Central memory CD8-positive, alpha-beta T cell (primary cell): ENCODE measurements around the gene CPB2.

Experiments
- ATAC-seq: fragments of 150-1000 bp; cut with Tn5 transposase; replicated peaks from 2 replicates; pipeline ENCODE4 v1.10.0; 2022; ENCODE audit warnings: mild to moderate bottlenecking, moderate FRiP score, moderate number of reproducible peaks; ENCODE audit not compliant: poor library complexity, severe bottlenecking; ENCODE audit errors: extremely low read depth
- DNase-seq, 2 donors: peaks; one replicate each; pipeline ENCODE4 v3.0.0; 2021; ENCODE audit warnings: low spot score in 2 of 2
- H3K27ac Mint-ChIP-seq: one replicate; pipeline ENCODE4 v1.8.0; 2022; ENCODE audit warnings: low read depth, mild to moderate bottlenecking, moderate library complexity, mixed read lengths
- H3K27me3 Mint-ChIP-seq: one replicate; pipeline ENCODE4 v1.8.0; 2022; ENCODE audit warnings: mixed read lengths
- H3K36me3 Mint-ChIP-seq: one replicate; pipeline ENCODE4 v1.8.0; 2022; ENCODE audit warnings: mild to moderate bottlenecking, moderate library complexity, mixed read lengths; ENCODE audit not compliant: insufficient read depth
- H3K4me1 Mint-ChIP-seq: one replicate; pipeline ENCODE4 v1.8.0; 2022; ENCODE audit warnings: mixed read lengths
- H3K4me3 Mint-ChIP-seq: one replicate; pipeline ENCODE4 v1.8.0; 2022; ENCODE audit warnings: mild to moderate bottlenecking, moderate library complexity, mixed read lengths
- H3K9me3 Mint-ChIP-seq: one replicate; pipeline ENCODE4 v1.8.0; 2022; ENCODE audit warnings: mixed read lengths

CPB2 gene

DNA sequence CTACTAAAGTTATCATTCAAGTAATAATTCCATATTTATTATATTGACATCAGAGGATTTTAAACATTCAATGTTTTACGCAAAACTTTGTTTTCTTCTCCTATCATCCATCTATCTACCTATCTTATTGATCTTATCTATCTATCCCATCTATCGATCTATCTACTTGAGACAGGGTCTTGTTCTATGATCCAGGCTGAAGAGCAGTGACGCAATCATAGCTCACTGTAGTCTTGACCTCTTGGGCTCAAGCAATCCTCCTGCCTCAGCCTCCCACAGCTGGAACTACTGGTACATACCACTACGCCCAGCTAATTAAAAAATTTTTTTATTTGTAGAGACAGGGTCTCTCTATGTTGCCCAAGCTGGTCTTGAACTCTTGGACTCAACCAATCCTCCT is 79.7 kb downstream of the CPB2 start:
- Mint-ChIP-seq H3K27me3 (no peaks in the 10 kb centered on the region), H3K4me1 (peaks cover 38% of the 10 kb centered on the region), H3K4me3 (no peak overlapping the region), H3K27ac (no peak overlapping the region), H3K9me3 (no peaks in the 10 kb centered on the region), H3K36me3 (peaks cover 15% of the 10 kb centered on the region)
- ATAC-seq (no peak), DNase-seq (no peak)

DNA sequence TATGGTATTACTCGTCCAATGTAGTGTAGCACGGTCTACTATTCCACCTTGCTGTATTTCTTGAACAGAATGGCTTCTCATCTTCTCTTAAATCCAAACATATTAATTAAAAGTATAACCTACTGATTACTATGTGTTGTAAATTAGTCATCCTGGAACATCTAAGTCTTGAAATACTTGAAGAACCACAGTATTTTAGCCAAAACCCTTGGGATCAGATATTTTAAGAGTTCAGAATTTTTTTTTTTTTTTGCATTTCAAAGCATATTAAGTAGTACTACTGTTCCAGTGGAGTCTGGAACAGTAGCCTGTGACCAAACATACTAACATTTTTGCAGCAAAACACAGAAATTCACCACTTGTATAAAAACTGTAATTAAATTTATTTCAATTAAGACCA is 82.4 kb downstream of the CPB2 start:
- no peak overlapping the region for H3K27ac Mint-ChIP-seq
- no peak overlapping the region for H3K4me3 Mint-ChIP-seq
- H3K27me3 Mint-ChIP-seq = no peaks in the 10 kb centered on the region
- peaks cover 20% of the 10 kb centered on the region for H3K36me3 Mint-ChIP-seq
- no peaks in the 10 kb centered on the region for H3K9me3 Mint-ChIP-seq
- DNase-seq = no peak
- peaks cover 24% of the 10 kb centered on the region for H3K4me1 Mint-ChIP-seq
- ATAC-seq = no peak

DNA sequence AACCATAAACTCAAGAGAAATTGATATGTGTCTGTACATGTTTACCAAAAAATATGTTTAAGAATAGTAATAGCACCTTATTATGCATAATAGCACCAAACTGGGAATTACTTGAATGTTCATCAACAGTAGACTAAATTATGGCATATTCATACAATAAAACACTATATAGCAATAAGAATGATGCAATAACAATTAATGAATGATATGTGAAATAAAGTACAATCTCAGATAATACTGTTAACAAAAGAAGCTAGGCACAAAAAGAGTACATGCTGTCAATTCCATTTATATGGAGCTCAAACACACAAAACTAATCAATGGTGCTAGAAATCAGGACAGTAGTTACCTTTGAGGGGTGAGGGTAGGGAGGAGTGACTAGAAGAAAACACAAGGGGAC is 88.6 kb downstream of the CPB2 start:
- ATAC-seq = no peak
- no peaks in the 10 kb centered on the region for H3K27me3 Mint-ChIP-seq
- peaks cover 11% of the 10 kb centered on the region for H3K4me1 Mint-ChIP-seq
- H3K27ac Mint-ChIP-seq = no peak overlapping the region
- H3K36me3 Mint-ChIP-seq = peaks cover 37% of the 10 kb centered on the region
- H3K9me3 Mint-ChIP-seq = no peaks in the 10 kb centered on the region
- H3K4me3 Mint-ChIP-seq = no peak overlapping the region
- no peak for DNase-seq

DNA sequence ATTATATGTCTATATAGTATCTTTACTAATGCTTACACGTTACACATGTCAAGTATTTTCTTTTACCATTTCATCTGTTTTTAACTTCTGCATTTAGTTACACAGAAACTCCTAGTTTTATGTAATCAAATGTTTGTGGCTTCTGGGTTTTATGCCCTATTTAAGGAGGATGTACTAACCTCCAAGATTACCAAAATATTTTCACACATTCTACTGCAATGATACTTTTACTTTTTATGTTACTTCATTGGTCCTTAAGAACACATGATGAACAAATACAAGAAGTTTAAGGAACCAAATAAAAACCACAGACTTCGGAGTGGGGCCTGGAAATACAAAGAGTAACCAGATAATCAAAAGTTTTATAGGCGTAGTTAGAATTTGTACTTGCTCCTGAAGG is 89.5 kb downstream of the CPB2 start:
- H3K27me3 Mint-ChIP-seq = no peaks in the 10 kb centered on the region
- ATAC-seq = no peak
- peaks cover 40% of the 10 kb centered on the region for H3K36me3 Mint-ChIP-seq
- H3K9me3 Mint-ChIP-seq = no peaks in the 10 kb centered on the region
- no peak for DNase-seq
- peak overlapping the region; percentile 5 for H3K27ac Mint-ChIP-seq
- no peak overlapping the region for H3K4me3 Mint-ChIP-seq
- H3K4me1 Mint-ChIP-seq = peaks cover 11% of the 10 kb centered on the region

DNA sequence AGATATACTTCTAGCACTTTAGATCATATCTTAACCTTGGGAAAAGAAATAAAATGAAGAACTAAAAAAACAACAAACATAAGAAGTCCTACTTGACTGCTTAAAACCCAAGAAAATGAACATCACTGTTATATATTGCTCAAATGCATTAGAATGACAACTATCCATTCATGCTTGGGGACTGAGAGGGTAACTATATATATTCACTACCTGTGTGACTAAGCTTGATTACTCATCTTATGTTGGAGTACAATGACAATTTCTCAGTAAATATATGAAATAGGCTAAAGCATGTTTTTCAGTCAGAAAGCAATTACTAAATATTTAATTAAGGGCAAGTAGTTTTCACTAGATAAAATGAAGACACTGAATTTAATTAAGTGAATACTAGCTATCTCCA is 92.4 kb downstream of the CPB2 start:
- H3K4me1 Mint-ChIP-seq = peaks cover 11% of the 10 kb centered on the region
- H3K4me3 Mint-ChIP-seq = no peak overlapping the region
- H3K27me3 Mint-ChIP-seq = no peaks in the 10 kb centered on the region
- H3K9me3 Mint-ChIP-seq = no peaks in the 10 kb centered on the region
- H3K36me3 Mint-ChIP-seq = peaks cover 50% of the 10 kb centered on the region
- ATAC-seq (no peak), DNase-seq (no peak)
- no peak overlapping the region for H3K27ac Mint-ChIP-seq

DNA sequence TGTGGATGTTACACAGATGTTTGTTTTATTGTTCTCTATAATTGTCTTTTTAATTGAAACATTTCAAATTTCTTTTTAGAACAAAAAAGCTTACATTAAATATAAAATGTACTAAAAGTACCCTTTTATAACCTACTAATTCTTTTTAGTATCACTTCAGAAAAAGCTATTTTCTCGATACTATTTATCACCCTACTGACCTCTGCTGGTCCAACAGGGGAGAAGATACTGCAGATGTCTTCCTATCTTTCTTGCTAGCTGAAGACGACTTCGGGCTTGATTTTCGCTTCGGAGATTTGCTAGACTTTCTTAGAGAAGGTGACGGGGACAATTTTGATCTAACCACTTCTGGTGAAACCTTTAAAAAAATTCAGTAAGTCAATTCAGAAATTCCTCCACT is 94.7 kb downstream of the CPB2 start:
- H3K9me3 Mint-ChIP-seq = no peaks in the 10 kb centered on the region
- ATAC-seq = no peak

DNA sequence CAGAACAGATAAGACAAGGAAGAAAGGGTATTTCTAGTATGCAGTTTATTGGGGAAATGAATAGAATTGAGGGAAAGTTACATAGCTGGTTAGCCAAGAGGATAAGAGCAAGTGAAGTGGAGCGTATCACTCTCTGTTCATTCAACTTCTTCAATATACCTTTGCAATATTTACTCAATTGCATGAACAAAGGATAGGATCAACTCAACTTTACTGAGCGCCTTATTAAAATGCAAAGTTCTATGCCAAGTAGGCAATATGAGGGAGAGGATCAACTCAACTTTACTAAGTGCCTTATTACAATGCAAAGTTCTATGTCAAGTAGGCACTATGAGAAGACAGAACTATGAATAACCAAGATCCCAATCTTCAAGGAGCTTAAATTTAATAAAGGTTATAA is 96.2 kb downstream of the CPB2 start:
- Mint-ChIP-seq H3K36me3 (peaks cover 43% of the 10 kb centered on the region), H3K4me1 (no peaks in the 10 kb centered on the region), H3K4me3 (no peak overlapping the region), H3K9me3 (no peaks in the 10 kb centered on the region), H3K27ac (peak overlapping the region; percentile 5), H3K27me3 (no peaks in the 10 kb centered on the region)
- ATAC-seq = no peak
- no peak for DNase-seq

More for the DNA sequence above, 94.7 kb downstream of the CPB2 start:
- no peak overlapping the region for H3K4me3 Mint-ChIP-seq
- H3K36me3 Mint-ChIP-seq = peaks cover 45% of the 10 kb centered on the region
- DNase-seq = no peak
- no peak overlapping the region for H3K27ac Mint-ChIP-seq
- no peaks in the 10 kb centered on the region for H3K27me3 Mint-ChIP-seq
- H3K4me1 Mint-ChIP-seq = no peaks in the 10 kb centered on the region

DNA sequence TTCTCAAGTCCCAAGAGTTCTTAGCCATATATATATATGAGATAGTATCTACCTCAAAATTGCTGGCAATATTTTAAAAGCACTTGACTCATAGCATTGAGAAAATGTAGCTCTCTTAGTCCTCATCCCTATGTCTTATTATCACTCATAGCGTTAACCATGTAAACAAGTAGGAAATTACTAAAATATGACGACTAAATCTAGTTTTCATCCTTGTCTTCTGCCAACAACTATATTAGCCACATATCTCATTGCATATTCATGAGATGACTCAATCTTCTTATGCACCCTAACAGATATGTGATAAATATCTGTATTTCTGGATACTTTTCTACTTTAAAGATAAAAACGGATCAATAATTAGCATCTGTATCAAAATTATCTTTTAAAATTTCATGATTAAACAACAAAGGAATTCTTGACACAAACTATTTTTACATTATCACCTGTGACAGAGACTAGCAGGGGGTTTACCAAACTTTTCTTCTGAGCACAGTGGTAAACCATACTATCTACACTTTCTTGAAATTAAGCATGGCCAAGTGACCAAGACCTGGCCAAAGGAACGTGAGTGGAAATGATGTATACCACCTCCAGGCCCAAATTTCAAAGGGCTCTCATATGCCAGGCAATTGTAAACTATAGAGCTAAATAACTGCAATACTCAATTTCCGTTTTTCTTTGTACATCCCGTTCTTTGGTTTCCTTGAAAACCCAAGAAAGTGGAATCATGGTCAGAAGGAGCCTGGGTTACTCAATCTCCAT is 98.0 kb downstream of the CPB2 start:
- Mint-ChIP-seq H3K9me3 (no peaks in the 10 kb centered on the region), H3K27me3 (no peaks in the 10 kb centered on the region), H3K4me3 (no peak overlapping the region), H3K4me1 (no peaks in the 10 kb centered on the region), H3K27ac (peak overlapping the region; percentile 41), H3K36me3 (peaks cover 46% of the 10 kb centered on the region)
- ATAC-seq = no peak
- DNase-seq = no peak

DNA sequence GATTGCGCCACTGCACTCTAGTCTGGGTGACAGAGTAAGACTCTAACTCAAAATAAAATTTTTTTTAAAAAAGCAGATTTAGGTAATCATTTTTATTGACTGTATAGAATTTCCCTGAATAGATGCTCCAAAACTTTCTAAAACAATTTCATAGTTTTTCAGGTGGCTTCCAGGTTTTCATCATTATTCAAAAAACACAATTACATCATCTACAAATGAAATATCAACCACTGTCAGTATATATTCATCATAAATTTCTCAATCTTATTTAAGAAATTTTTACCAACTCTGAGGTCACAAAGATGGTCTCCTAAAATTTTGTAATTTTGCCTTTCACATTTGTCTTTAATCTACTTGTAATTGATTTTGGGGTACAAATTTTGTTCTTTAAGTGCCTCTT is 100.3 kb downstream of the CPB2 start:
- H3K27me3 Mint-ChIP-seq = no peaks in the 10 kb centered on the region
- no peaks in the 10 kb centered on the region for H3K9me3 Mint-ChIP-seq
- peaks cover 52% of the 10 kb centered on the region for H3K36me3 Mint-ChIP-seq
- H3K4me1 Mint-ChIP-seq = no peaks in the 10 kb centered on the region
- ATAC-seq (no peak), DNase-seq (no peak)
- H3K4me3 Mint-ChIP-seq = no peak overlapping the region
- no peak overlapping the region for H3K27ac Mint-ChIP-seq
